GM12891 (cell line): Measurements from ENCODE around the gene SERINC2.

Experiments used
- PAX5 ChIP-seq: IDR thresholded peaks from 2 replicates; pipeline ENCODE4 v1.6.1; 2011; ENCODE audit warnings: low read length, moderate library complexity, mild to moderate bottlenecking; ENCODE audit not compliant: insufficient read depth, severe bottlenecking
- POLR2A ChIP-seq: IDR thresholded peaks from 2 replicates; pipeline ENCODE4 v1.6.1; 2011; ENCODE audit warnings: low read depth, low read length, control low read depth
- POLR2AphosphoS5 ChIP-seq: IDR thresholded peaks from 2 replicates; pipeline ENCODE4 v1.6.1; 2011; ENCODE audit warnings: low read depth, low read length, control low read depth
- POU2F2 ChIP-seq: IDR thresholded peaks from 2 replicates; pipeline ENCODE4 v1.6.1; 2011; ENCODE audit warnings: low read depth, mild to moderate bottlenecking, control low read depth, low read length, moderate library complexity
- SPI1 ChIP-seq: IDR thresholded peaks from 2 replicates; pipeline ENCODE4 v1.6.1; 2011; ENCODE audit warnings: low read depth, low read length, control low read depth
- TAF1 ChIP-seq: IDR thresholded peaks from 2 replicates; pipeline ENCODE4 v1.6.1; 2011; ENCODE audit warnings: low read depth, low read length, control low read depth

GRCh38 chr1:31378001-31378400, 35.0 kb upstream of the SERINC2 start:
- TF ChIP-seq POLR2AphosphoS5 (no peak), POLR2A (no peak), SPI1 (no peak), TAF1 (no peak), PAX5 (no peak), POU2F2 (no peak)
